Tibial nerve (tissue), 4 donors: Measurements from ENCODE around the gene CYP4X1.

Experiments used
- EP300 ChIP-seq, 2 donors: sonication (generic); formaldehyde crosslinking; IDR thresholded peaks; one replicate each; pipeline ENCODE4 v1.6.1; 2017; ENCODE audit warnings: antibody characterized with exemption in 2 of 2, mild to moderate bottlenecking in 1 of 2
- POLR2A ChIP-seq, 2 donors: fragments of 450-650 bp; IDR thresholded peaks; one replicate each; pipeline ENCODE4 v1.6.1; 2017; ENCODE audit warnings: antibody characterized with exemption in 2 of 2, mild to moderate bottlenecking in 2 of 2, moderate library complexity in 2 of 2
- TF ChIP-seq, protein P1 (sequence below), 5 experiments: fragments of 200-600 bp in 3 of 5; fragments of 450-650 bp in 2 of 5; sonication (generic) in 3 of 5; IDR thresholded peaks; one replicate each; pipeline ENCODE4 v1.5.1; 2016 to 2019; ENCODE audit warnings: antibody characterized with exemption in 5 of 5, mild to moderate bottlenecking in 3 of 5, moderate library complexity in 2 of 5

DNA sequence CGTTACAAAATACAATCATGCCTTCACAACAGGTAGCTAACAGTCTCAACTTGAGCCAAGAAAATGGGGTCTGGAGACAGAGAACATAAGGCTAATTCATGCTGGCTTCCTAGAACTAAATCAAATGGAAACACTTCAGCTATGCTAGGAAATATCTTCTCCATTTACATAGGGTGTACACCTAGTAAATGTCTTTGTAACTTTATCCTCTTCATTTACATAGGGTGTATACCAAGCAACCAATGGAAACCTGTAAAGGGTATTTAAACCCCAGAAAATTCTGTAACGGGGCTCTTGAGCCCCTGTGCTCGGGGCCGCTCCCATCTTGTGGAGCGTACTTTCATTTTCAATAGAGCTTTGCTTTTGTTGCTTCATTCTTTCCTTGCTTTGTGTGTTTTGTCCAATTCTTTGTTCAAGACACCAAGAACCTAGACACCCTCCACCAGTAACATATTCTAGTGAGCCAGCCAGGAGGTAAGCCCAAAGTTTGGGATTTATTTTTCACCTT lies 19.5 kb upstream of the CYP4X1 start:
- TF ChIP-seq, protein P1, sequence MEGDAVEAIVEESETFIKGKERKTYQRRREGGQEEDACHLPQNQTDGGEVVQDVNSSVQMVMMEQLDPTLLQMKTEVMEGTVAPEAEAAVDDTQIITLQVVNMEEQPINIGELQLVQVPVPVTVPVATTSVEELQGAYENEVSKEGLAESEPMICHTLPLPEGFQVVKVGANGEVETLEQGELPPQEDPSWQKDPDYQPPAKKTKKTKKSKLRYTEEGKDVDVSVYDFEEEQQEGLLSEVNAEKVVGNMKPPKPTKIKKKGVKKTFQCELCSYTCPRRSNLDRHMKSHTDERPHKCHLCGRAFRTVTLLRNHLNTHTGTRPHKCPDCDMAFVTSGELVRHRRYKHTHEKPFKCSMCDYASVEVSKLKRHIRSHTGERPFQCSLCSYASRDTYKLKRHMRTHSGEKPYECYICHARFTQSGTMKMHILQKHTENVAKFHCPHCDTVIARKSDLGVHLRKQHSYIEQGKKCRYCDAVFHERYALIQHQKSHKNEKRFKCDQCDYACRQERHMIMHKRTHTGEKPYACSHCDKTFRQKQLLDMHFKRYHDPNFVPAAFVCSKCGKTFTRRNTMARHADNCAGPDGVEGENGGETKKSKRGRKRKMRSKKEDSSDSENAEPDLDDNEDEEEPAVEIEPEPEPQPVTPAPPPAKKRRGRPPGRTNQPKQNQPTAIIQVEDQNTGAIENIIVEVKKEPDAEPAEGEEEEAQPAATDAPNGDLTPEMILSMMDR (IDR thresholded peaks at IDR 0.05) = no peak
- TF ChIP-seq EP300 (IDR thresholded peaks at IDR 0.05) = no peak
- no peak for TF ChIP-seq POLR2A (IDR thresholded peaks at IDR 0.05)
